Psoas muscle (tissue), 8 donors: Measurements from ENCODE around the gene NR2C2AP. TPM values are rescaled to one million over a fixed set of nuclear protein-coding genes. Genes with fewer than 3 reads are reported as not detected.

ENCODE experiments used
- ATAC-seq, 4 donors: fragments of 200-7000 bp; cut with Tn5 transposase; one replicate each; pipeline ENCODE4 v1.9.1; 2020; ENCODE audit warnings: moderate library complexity in 3 of 4, mild to moderate bottlenecking in 2 of 4
- DNase-seq, 2 donors: peaks; one replicate each; pipeline ENCODE4 v3.0.0-alpha.2; 2020
- H3K27ac ChIP-seq: fragments of 200-600 bp; one replicate; pipeline ENCODE4 v1.8.0; 2022
- H3K27me3 ChIP-seq, 3 donors: fragments of 200-600 bp in 1 of 3; one replicate each; pipeline versions ENCODE4 v1.6.1 to v1.8.0; 2013 to 2022; ENCODE audit warnings: low read length in 2 of 3, mild to moderate bottlenecking in 2 of 3, moderate library complexity in 1 of 3; ENCODE audit not compliant: insufficient read depth in 3 of 3
- H3K36me3 ChIP-seq, 2 donors: fragments of 200-600 bp in 1 of 2; one replicate each; pipeline versions ENCODE4 v1.6.1 to v1.8.0; 2013 to 2022; ENCODE audit warnings: low read depth in 1 of 2, mild to moderate bottlenecking in 1 of 2, moderate library complexity in 1 of 2; ENCODE audit not compliant: insufficient read depth in 1 of 2
- H3K4me1 ChIP-seq: fragments of 200-600 bp; one replicate; pipeline ENCODE4 v1.8.0; 2022
- H3K4me3 ChIP-seq: fragments of 200-600 bp; one replicate; pipeline ENCODE4 v1.8.0; 2022; ENCODE audit warnings: mild to moderate bottlenecking
- H3K9me3 ChIP-seq: fragments of 200-600 bp; one replicate; pipeline ENCODE4 v1.8.0; 2022
- WGBS, 3 donors: extraction: QIAGEN DNeasy Blood & Tissue Kit; methylation state at CpG; one replicate each; pipeline versions ENCODE4 v1.1.6 to v1.1.7; 2013; 5-methylcytosine and 5-hydroxymethylcytosine counted together
- intact Hi-C, 2 donors: fragments of 100-400 bp; cut with DNase I; formaldehyde crosslinking; loops; one replicate each; pipeline versions ENCODE4 v1.11.0 to v1.14.2; 2022
- polyA plus RNA-seq, 3 donors: library from polyadenylated mRNA; stranded (reverse); fragments of 200-250 nt; gene quantifications; one replicate each; pipeline ENCODE4 v1.2.3, GENCODE V29; 2013
- total RNA-seq, 4 donors: library from RNA; stranded (reverse); fragmentation: NEBNext Ultra II Directional in 2 of 4; extraction: Animal tissue kit (Norgen Biotek cat#: 25700) in 2 of 4; gene quantifications; one replicate each; pipeline versions ENCODE4 v1.2.1 to v1.2.4, GENCODE V29; 2021 to 2023
- TF ChIP-seq, protein P1 (sequence below): fragments of 200-600 bp; IDR thresholded peaks from one replicate; pipeline ENCODE4 v1.8.0; 2022; ENCODE audit warnings: antibody characterized with exemption
- donor health status: healthy with polysubstance abuse.
- donor health status: DM: no; HTN: no; CAD: no; lungs with moderate emphysema.
- donor health status: Bipolar disorder and iron deficiency.
- donor health status: healthy.
- donor health status: DM: yes; HTN: yes; CAD: no.
- donor health status: DM: no; HTN: no; CAD: no.
- donor health status: DM: no; HTN: no; CAD: no.
- donor health status: DM: yes; HTN: yes; CAD: no.

Gene NR2C2AP
- total and polyA plus RNA-seq, 7 donors = 7.5 to 44.4 (median 15.8) TPM

DNA sequence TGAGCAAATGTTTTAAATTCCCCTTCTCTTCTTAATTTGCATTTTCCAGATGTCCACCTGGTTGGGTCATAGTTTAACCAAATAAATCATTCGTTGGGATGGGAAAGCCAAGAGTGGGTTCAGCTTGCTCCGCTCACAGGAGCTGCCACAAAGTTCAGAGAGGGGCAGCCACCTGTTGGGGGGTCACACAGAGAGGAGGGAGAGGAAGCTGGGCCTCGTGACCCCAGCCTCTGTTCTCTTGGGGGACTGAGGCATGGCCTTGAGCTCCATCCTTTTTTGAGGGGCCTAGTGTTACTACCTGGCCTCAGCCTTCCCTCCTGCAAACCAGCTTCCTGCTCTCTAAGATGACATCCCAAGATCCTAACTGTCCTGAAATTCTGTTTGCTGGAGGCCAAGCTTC lies 35.6 kb downstream of the NR2C2AP start:
- peaks cover 19% of the 10 kb centered on the region for H3K4me1 ChIP-seq
- no peaks in the 10 kb centered on the region for H3K9me3 ChIP-seq
- H3K27me3 ChIP-seq = no peaks in the 10 kb centered on the region
- DNase-seq (no peak), ATAC-seq (no peak)
- intact Hi-C loops = no loop called here
- H3K4me3 ChIP-seq = no peak overlapping the region
- H3K27ac ChIP-seq = no peak overlapping the region
- no peaks in the 10 kb centered on the region for H3K36me3 ChIP-seq
- WGBS, 3 donors = 83 to 86% (median 85%) methylated on average over 3 of the region's 3 CpGs
- TF ChIP-seq, protein P1, sequence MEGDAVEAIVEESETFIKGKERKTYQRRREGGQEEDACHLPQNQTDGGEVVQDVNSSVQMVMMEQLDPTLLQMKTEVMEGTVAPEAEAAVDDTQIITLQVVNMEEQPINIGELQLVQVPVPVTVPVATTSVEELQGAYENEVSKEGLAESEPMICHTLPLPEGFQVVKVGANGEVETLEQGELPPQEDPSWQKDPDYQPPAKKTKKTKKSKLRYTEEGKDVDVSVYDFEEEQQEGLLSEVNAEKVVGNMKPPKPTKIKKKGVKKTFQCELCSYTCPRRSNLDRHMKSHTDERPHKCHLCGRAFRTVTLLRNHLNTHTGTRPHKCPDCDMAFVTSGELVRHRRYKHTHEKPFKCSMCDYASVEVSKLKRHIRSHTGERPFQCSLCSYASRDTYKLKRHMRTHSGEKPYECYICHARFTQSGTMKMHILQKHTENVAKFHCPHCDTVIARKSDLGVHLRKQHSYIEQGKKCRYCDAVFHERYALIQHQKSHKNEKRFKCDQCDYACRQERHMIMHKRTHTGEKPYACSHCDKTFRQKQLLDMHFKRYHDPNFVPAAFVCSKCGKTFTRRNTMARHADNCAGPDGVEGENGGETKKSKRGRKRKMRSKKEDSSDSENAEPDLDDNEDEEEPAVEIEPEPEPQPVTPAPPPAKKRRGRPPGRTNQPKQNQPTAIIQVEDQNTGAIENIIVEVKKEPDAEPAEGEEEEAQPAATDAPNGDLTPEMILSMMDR = no peak

DNA sequence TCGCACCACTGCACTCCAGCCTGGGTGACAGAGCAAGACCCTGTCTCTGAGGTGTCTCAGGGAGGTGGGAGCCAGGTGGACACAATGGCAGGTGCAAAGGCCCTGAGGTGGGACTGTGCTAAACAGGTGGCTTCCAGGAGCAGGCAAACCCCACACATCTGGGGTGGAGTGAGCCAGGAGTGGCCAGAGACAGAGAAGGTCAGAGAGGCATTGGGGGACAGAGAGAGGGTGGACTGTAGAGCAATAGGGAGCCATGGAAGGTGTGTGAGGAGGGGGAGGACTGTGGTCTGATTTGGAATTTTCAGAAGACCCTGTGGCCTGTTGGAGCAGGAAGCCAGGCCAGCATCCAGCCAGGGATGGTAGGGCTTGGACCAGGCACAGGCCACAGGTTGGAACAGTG lies 37.8 kb downstream of the NR2C2AP start:
- Histone ChIP-seq H3K27me3 (no peaks in the 10 kb centered on the region), H3K9me3 (no peaks in the 10 kb centered on the region), H3K4me1 (peaks cover 5% of the 10 kb centered on the region), H3K27ac (no peak overlapping the region), H3K36me3 (no peaks in the 10 kb centered on the region), H3K4me3 (no peak overlapping the region)
- ATAC-seq = no peak
- DNase-seq = no peak
- WGBS, 3 donors = 92 to 94% (median 93%) methylated on average over 1 of the region's 1 CpG
- intact Hi-C loops = no loop called here
- TF ChIP-seq, protein P1 = no peak

DNA sequence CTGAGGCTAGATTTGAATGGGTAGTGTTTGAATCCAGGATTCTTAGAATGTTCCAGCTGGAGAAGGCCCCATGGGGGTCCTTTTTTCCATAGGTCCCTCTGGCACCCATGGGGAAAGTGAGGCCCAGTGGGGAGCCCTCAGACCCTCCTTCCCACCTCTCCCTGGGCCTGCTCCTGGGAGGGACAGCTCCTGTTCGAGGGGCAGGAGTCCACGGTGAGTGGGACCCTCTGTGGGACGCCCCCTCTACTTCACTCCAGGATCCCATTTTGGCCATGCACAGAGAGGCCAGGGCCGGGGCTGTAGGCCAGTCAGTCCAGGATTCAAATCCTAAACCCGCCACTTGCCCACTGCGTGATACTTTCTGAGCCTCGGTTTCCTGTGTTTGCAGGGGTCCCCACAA lies 40.7 kb downstream of the NR2C2AP start:
- DNase-seq = no peak
- TF ChIP-seq, protein P1 = no peak
- H3K27me3 ChIP-seq = no peaks in the 10 kb centered on the region
- no peak overlapping the region for H3K27ac ChIP-seq
- no peak for ATAC-seq
- H3K9me3 ChIP-seq = no peaks in the 10 kb centered on the region
- no peaks in the 10 kb centered on the region for H3K4me1 ChIP-seq
- H3K36me3 ChIP-seq = no peaks in the 10 kb centered on the region
- 81 to 87% (median 85%) methylated on average over 6 to 7 of the region's 7 CpGs for WGBS, 3 donors
- no peak overlapping the region for H3K4me3 ChIP-seq
- intact Hi-C loops = no loop called here

DNA sequence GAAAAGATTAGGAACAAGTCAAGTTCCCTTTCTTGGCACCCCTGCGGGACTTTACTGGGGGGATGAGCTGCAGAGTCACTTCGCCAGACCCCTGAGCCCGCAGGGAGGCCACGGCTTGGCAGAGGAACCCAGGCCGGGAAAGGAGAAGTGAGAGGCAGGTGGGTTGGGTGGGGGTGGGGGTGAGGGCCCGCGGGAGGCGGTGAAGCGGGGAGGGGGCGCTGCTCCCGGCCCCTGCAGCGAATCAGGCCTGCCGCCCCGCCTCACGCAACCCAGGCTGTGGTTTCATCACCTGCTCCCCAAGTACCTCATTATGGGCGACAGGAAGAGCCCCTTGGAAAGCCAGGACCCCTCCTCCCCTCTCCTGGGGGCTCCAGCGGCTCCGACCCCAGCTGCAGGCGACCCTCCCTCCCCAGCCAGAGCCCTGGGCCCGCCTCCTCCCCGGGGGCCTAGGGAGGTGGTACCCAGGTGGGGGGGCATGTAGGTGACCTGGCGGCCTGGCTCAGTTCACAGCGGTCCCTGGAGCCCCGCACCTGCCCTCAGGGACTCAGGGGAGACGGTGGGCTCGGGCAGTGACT lies 42.7 kb downstream of the NR2C2AP start:
- Histone ChIP-seq H3K36me3 (no peaks in the 10 kb centered on the region), H3K27ac (no peak overlapping the region), H3K27me3 (no peaks in the 10 kb centered on the region), H3K4me3 (no peak overlapping the region), H3K9me3 (no peaks in the 10 kb centered on the region), H3K4me1 (no peaks in the 10 kb centered on the region)
- 54 to 66% (median 65%) methylated on average over 20 to 26 of the region's 26 CpGs for WGBS, 3 donors
- intact Hi-C loops = no loop called here
- TF ChIP-seq, protein P1 = no peak
- DNase-seq (no peak), ATAC-seq (no peak)

DNA sequence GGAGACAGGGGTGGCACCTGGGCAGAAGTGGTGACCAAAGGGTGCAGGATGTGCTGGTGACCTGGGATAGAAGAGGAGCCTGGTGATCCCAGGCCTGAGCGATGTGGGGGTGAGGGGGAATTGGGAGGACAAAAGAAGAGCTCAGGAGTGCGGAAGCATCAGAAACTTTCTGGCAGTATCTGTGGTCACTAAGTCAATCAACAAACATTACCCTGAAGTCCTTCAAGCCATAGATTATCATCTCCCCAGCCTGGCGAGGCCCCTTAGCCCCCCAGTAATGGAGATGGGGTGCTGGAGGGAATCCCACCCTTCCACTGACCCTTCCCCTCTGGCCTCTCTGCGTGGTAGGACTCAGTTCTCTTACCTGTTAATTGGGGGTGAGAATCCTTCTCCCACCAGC lies 43.7 kb downstream of the NR2C2AP start:
- WGBS, 3 donors = 93 to 95% (median 95%) methylated on average over 4 of the region's 4 CpGs
- intact Hi-C loops = no loop called here
- H3K4me1 ChIP-seq = no peaks in the 10 kb centered on the region
- no peak for DNase-seq
- H3K27me3 ChIP-seq = no peaks in the 10 kb centered on the region
- H3K27ac ChIP-seq = no peak overlapping the region
- ATAC-seq = no peak
- H3K9me3 ChIP-seq = no peaks in the 10 kb centered on the region
- TF ChIP-seq, protein P1 = no peak
- H3K36me3 ChIP-seq = no peaks in the 10 kb centered on the region
- H3K4me3 ChIP-seq = no peak overlapping the region
